IMR-90 (cell line): ENCODE data around the gene BCAR1. TPM values are rescaled to one million over a fixed set of nuclear protein-coding genes. Genes with fewer than 3 reads are reported as not detected.
A peak's percentile ranks its signal among the peaks of the same experiment; 100 is the strongest.

ENCODE experiments used
- ATAC-seq: fragments of 200-7000 bp; cut with Tn5 transposase; 2 replicates; pipeline ENCODE4 v1.9.1; 2020; ENCODE audit warnings: low read depth, mild to moderate bottlenecking, moderate library complexity
- BruUV-seq: library from RNA; stranded (reverse); fragments of 400-500 nt; replicated peaks from 2 replicates; lab custom pipeline; 2021; lab: Mats Ljungman, UMichigan
- CTCF ChIA-PET: fragments of 300-600 bp; formaldehyde crosslinking; extraction: SDS; loops from one replicate; lab custom pipeline; 2021; ENCODE audit warnings: antibody characterized with exemption; lab: Yijun Ruan, JAX
- POLR2A ChIA-PET: fragments of 300-600 bp; sonication (Branson Sonifier 250); formaldehyde crosslinking; loops from one replicate; lab custom pipeline; 2022; ENCODE audit warnings: antibody characterized with exemption; ENCODE audit not compliant: unreplicated experiment; lab: Charles Lee
- DNase-seq: peaks from one replicate; pipeline ENCODE4 v3.0.0; 2013
- H2AFZ ChIP-seq: replicated peaks from 2 replicates; pipeline ENCODE3; 2013; ENCODE audit warnings: low read length, mild to moderate bottlenecking; ENCODE audit not compliant: poor library complexity
- H2AK5ac ChIP-seq: 2 replicates; pipeline ENCODE4 v1.6.1; 2013; ENCODE audit warnings: low read depth, low read length, inconsistent platforms
- H2AK9ac ChIP-seq: replicated peaks from 2 replicates; pipeline ENCODE3; 2013; ENCODE audit warnings: mild to moderate bottlenecking, low read depth, low read length, moderate library complexity; ENCODE audit not compliant: poor library complexity
- H2BK120ac ChIP-seq: 2 replicates; pipeline ENCODE4 v1.6.1; 2013; ENCODE audit warnings: low read depth, low read length, inconsistent platforms
- H2BK15ac ChIP-seq: 3 replicates; pipeline ENCODE4 v1.6.1; 2013; ENCODE audit warnings: low read depth, low read length, inconsistent platforms
- H2BK20ac ChIP-seq: 2 replicates; pipeline ENCODE4 v1.6.1; 2013; ENCODE audit warnings: low read depth, mild to moderate bottlenecking, inconsistent platforms, low read length, moderate library complexity
- H2BK5ac ChIP-seq: 2 replicates; pipeline ENCODE4 v1.6.1; 2013; ENCODE audit warnings: mild to moderate bottlenecking, low read depth, low read length, inconsistent platforms; ENCODE audit not compliant: poor library complexity, severe bottlenecking
- H3K14ac ChIP-seq: replicated peaks from 2 replicates; pipeline ENCODE4 v1.6.1; 2013; ENCODE audit warnings: low read depth, low read length, inconsistent platforms
- H3K18ac ChIP-seq: 2 replicates; pipeline ENCODE4 v1.6.1; 2013; ENCODE audit warnings: low read depth, low read length, control low read depth
- H3K23ac ChIP-seq: 2 replicates; pipeline ENCODE4 v1.6.1; 2013; ENCODE audit warnings: low read depth, low read length, inconsistent platforms
- H3K27ac ChIP-seq: 2 replicates; pipeline ENCODE4 v1.5.1; 2013; ENCODE audit warnings: mild to moderate bottlenecking, control low read depth, low read length; ENCODE audit not compliant: insufficient read depth
- H3K27me3 ChIP-seq: 2 replicates; pipeline ENCODE4 v1.6.1; 2013; ENCODE audit warnings: low read length; ENCODE audit not compliant: control insufficient read depth, insufficient read depth
- H3K36me3 ChIP-seq: 2 replicates; pipeline ENCODE4 v1.6.1; 2013; ENCODE audit warnings: low read length, mixed read lengths; ENCODE audit not compliant: control insufficient read depth, insufficient read depth
- H3K4ac ChIP-seq: 2 replicates; pipeline ENCODE4 v1.6.1; 2013; ENCODE audit warnings: low read depth, low read length, inconsistent platforms
- H3K4me1 ChIP-seq: 2 replicates; pipeline ENCODE4 v1.6.1; 2013; ENCODE audit warnings: low read length, mixed read lengths; ENCODE audit not compliant: control insufficient read depth, insufficient read depth
- H3K4me2 ChIP-seq: 2 replicates; pipeline ENCODE4 v1.6.1; 2013; ENCODE audit warnings: low read depth, mild to moderate bottlenecking, control low read depth, low read length, moderate library complexity
- H3K4me3 ChIP-seq: 2 replicates; pipeline ENCODE4 v1.5.1; 2013; ENCODE audit warnings: low read depth, mild to moderate bottlenecking, control low read depth, low read length, moderate library complexity; ENCODE audit not compliant: insufficient read depth
- H3K56ac ChIP-seq: 2 replicates; pipeline ENCODE4 v1.6.1; 2013; ENCODE audit warnings: low read length, inconsistent platforms; ENCODE audit not compliant: insufficient read depth; ENCODE audit errors: extremely low read depth
- H3K79me1 ChIP-seq, 2 experiments: 2 replicates each; pipeline ENCODE4 v1.6.1; 2013; ENCODE audit warnings: low read length in 2 of 2, inconsistent platforms in 1 of 2, low read depth in 1 of 2
- H3K9ac ChIP-seq: 2 replicates; pipeline ENCODE4 v1.6.1; 2013; ENCODE audit warnings: low read depth, low read length, control low read depth
- H3K9me1 ChIP-seq: 2 replicates; pipeline ENCODE4 v1.6.1; 2013; ENCODE audit warnings: low read length, inconsistent platforms; ENCODE audit not compliant: insufficient read depth
- H3K9me3 ChIP-seq: 2 replicates; pipeline ENCODE4 v1.6.1; 2013; ENCODE audit warnings: low read length; ENCODE audit not compliant: control insufficient read depth, insufficient read depth
- H4K20me1 ChIP-seq: 2 replicates; pipeline ENCODE4 v1.6.1; 2013; ENCODE audit warnings: low read length, inconsistent platforms; ENCODE audit not compliant: insufficient read depth
- H4K5ac ChIP-seq: 2 replicates; pipeline ENCODE4 v1.6.1; 2013; ENCODE audit warnings: mild to moderate bottlenecking, low read depth, low read length, control low read depth
- H4K8ac ChIP-seq, 2 experiments: 2 replicates each; pipeline ENCODE4 v1.6.1; 2013; ENCODE audit warnings: low read depth in 2 of 2, low read length in 2 of 2, control low read depth in 1 of 2, inconsistent platforms in 1 of 2
- H4K91ac ChIP-seq: 2 replicates; pipeline ENCODE4 v1.6.1; 2013; ENCODE audit warnings: low read depth, low read length, inconsistent platforms; ENCODE audit not compliant: insufficient read depth
- BHLHE40 ChIP-seq: fragments of 150-350 bp; IDR thresholded peaks from 2 replicates; pipeline ENCODE4 v1.6.1; 2016; ENCODE audit warnings: mild to moderate bottlenecking, low read depth, low read length
- CEBPB ChIP-seq: IDR thresholded peaks from 2 replicates; pipeline ENCODE4 v1.6.1; 2012; ENCODE audit warnings: low read depth, low read length, improper control_type of control experiment
- CHD1 ChIP-seq: IDR thresholded peaks from 2 replicates; pipeline ENCODE4 v1.6.1; 2012; ENCODE audit warnings: low read depth, low read length, improper control_type of control experiment
- CTCF ChIP-seq: conservative IDR thresholded peaks from 2 replicates; pipeline ENCODE4 v1.5.1; 2012; ENCODE audit warnings: mild to moderate bottlenecking, low read depth, low read length, improper control_type of control experiment
- ELK1 ChIP-seq: fragments of 150-350 bp; IDR thresholded peaks from 2 replicates; pipeline ENCODE4 v1.6.1; 2016; ENCODE audit warnings: low read depth, mild to moderate bottlenecking, low read length, moderate library complexity, borderline replicate concordance
- FOS ChIP-seq: fragments of 150-350 bp; IDR thresholded peaks from 2 replicates; pipeline ENCODE4 v1.6.1; 2016; ENCODE audit warnings: low read depth, low read length
- MAFK ChIP-seq: IDR thresholded peaks from 2 replicates; pipeline ENCODE4 v1.6.1; 2012; ENCODE audit warnings: low read depth, low read length, improper control_type of control experiment
- MAZ ChIP-seq: IDR thresholded peaks from 2 replicates; pipeline ENCODE4 v1.6.1; 2012; ENCODE audit warnings: low read depth, mild to moderate bottlenecking, low read length, improper control_type of control experiment, moderate library complexity, borderline replicate concordance
- MXI1 ChIP-seq: IDR thresholded peaks from 2 replicates; pipeline ENCODE4 v1.6.1; 2012; ENCODE audit warnings: low read depth, mild to moderate bottlenecking, low read length, moderate library complexity, borderline replicate concordance
- NFE2L2 ChIP-seq: fragments of 150-350 bp; IDR thresholded peaks from 2 replicates; pipeline ENCODE4 v1.6.1; 2016; ENCODE audit warnings: low read depth, mild to moderate bottlenecking, low read length
- POLR2A ChIP-seq: IDR thresholded peaks from 2 replicates; pipeline ENCODE4 v1.6.1; 2012; ENCODE audit warnings: mild to moderate bottlenecking, low read depth, low read length
- RAD21 ChIP-seq: IDR thresholded peaks from 2 replicates; pipeline ENCODE4 v1.6.1; 2012; ENCODE audit warnings: low read length, improper control_type of control experiment
- RFX5 ChIP-seq: IDR thresholded peaks from 2 replicates; pipeline ENCODE4 v1.8.0; 2012; ENCODE audit warnings: low read depth, mild to moderate bottlenecking, low read length, moderate library complexity
- SMC3 ChIP-seq: fragments of 150-350 bp; IDR thresholded peaks from 2 replicates; pipeline ENCODE4 v1.6.1; 2016; ENCODE audit warnings: low read depth, mild to moderate bottlenecking, antibody characterized with exemption, low read length, moderate library complexity
- USF2 ChIP-seq: fragments of 150-350 bp; IDR thresholded peaks from 2 replicates; pipeline ENCODE4 v1.6.1; 2017; ENCODE audit warnings: mild to moderate bottlenecking, antibody characterized with exemption, low read length, low read depth
- WGBS, 2 experiments: methylation state at CpG; one replicate each; pipeline versions ENCODE4 v1.1.5 to v1.1.7; 2013; ENCODE audit warnings: missing lambda C conversion rate in 2 of 2; ENCODE audit not compliant: insufficient read length in 1 of 2; ENCODE audit errors: extremely low coverage in 2 of 2; 5-methylcytosine and 5-hydroxymethylcytosine counted together
- dilution Hi-C: fragments of 300-500 bp; cut with HindIII; formaldehyde crosslinking; loops from one replicate; pipeline ENCODE4 v1.14.3; 2018; ENCODE audit warnings: low sequenced_read_pairs; ENCODE audit not compliant: unreplicated experiment
- in situ Hi-C: fragments of 300-500 bp; cut with MboI; formaldehyde crosslinking; loops from 3 replicates; pipeline ENCODE4 v1.14.3; 2019; ENCODE audit warnings: low sequenced_read_pairs, inconsistent platforms, mixed read lengths
- intact Hi-C: fragments of 100-400 bp; cut with micrococcal nuclease; formaldehyde crosslinking; loops from 2 replicates; pipeline ENCODE4 v1.10.0; 2022
- polyA plus RNA-seq, 3 experiments: library from polyadenylated mRNA; depleted of rRNA; stranded (reverse); fragments of >200 nt; gene quantifications; 2 replicates each; pipeline ENCODE4 v1.2.3, GENCODE V29; 2012; ENCODE audit warnings: low replicate concordance in 1 of 3
- total RNA-seq: library from RNA; depleted of rRNA; stranded (reverse); fragments of >200 nt; gene quantifications from 2 replicates; pipeline ENCODE4 v1.2.3, GENCODE V29; 2012

The BCAR1 gene
- total and polyA plus RNA-seq, 2 of the 4 experiments (the other 2 are of a cell fraction): 18.1 to 99.4 TPM

- Histone ChIP-seq H4K91ac (no peak overlapping the region), H3K36me3 (0 out of 2 replicates have a peak, but pooled peaks cover 5% of the 10 kb centered on the region), H3K27me3 (no peaks in the 10 kb centered on the region), H4K8ac (peak overlapping the region in 1 of 2 experiments; percentile 31; a peak in 1 of 4 replicates), H3K9me1 (peaks cover 39% of the 10 kb centered on the region), H3K27ac (peak overlapping the region; percentile 76), H3K4me2 (peak overlapping the region; percentile 44), H3K56ac (no peak overlapping the region), H2BK20ac (no peak overlapping the region), H3K14ac (peak overlapping the region; percentile 39; the same call in 1 of the 2 replicates), H3K4me3 (no peak overlapping the region), H3K18ac (no peak overlapping the region; the same call in 1 of the 2 replicates), H2AK9ac (peak overlapping the region; percentile 85), H4K5ac (no peak overlapping the region), H3K4me1 (peaks cover 72% of the 10 kb centered on the region), H2BK120ac (no peak overlapping the region), H2AK5ac (peak overlapping the region; percentile 27; the same call in 1 of the 2 replicates), H3K23ac (no peak overlapping the region), H3K79me1 (peaks cover 0 to 81% of the 10 kb centered on the region in 2 experiments; a peak in 3 of 4 replicates), H2BK5ac (peak overlapping the region; percentile 72), H3K9me3 (no peaks in the 10 kb centered on the region), H3K4ac (peak overlapping the region; percentile 57), H2AFZ (no peak overlapping the region), H3K9ac (0 out of 2 replicates have a peak overlapping the region, but pooled peaks have one; percentile 26), H2BK15ac (no peak overlapping the region), H4K20me1 (peaks cover 87% of the 10 kb centered on the region)
- DNase-seq (peak; percentile 62), ATAC-seq (peak; percentile 31)
- in situ Hi-C loops: no loop called here
- BruUV-seq: no TSS peak
- ChIA-PET POLR2A (no interaction called here), CTCF (interaction anchor here (0.5 kb wide), 1 partner anchor 173 kb away, joined by 4 read pairs; no protein-coding TSS in a partner anchor)
- TF ChIP-seq FOS (no peak), BHLHE40 (no peak), MXI1 (no peak), ELK1 (no peak), MAZ (no peak), CHD1 (no peak), RAD21 (no peak), SMC3 (no peak), RFX5 (no peak), POLR2A (no peak), MAFK (no peak), USF2 (no peak), CTCF (no peak), NFE2L2 (no peak), CEBPB (no peak)
- intact Hi-C loops: no loop called here
- no CpG with 5 or more reads among the region's 14 CpGs for WGBS, 2 experiments
- dilution Hi-C loops: no loop called here
Observed at GRCh38 chr16:75256696-75257343, 5.4 kb upstream of the BCAR1 start.
